ENCODE data around the gene GNAO1.

Gene GNAO1

GRCh38 chr16:56288019-56288418 is 96.7 kb downstream of the GNAO1 start:
- no peak for DNase-seq (ENCODE audit: low read depth in 2 of 3, low spot score in 1 of 3)

GRCh38 chr16:56289416-56289815 is 98.1 kb downstream of the GNAO1 start:
- DNase-seq (ENCODE audit: low read depth in 2 of 3, low spot score in 1 of 3): no peak

- no peak for DNase-seq (ENCODE audit: low read depth in 2 of 3, low spot score in 1 of 3)
Observed at GRCh38 chr16:56289862-56290261, 98.6 kb downstream of the GNAO1 start.

GRCh38 chr16:56294014-56294413 is 102.7 kb downstream of the GNAO1 start:
- no peak for DNase-seq (ENCODE audit: low read depth in 2 of 3, low spot score in 1 of 3)

- no peak for DNase-seq (ENCODE audit: low read depth in 2 of 3, low spot score in 1 of 3)
Observed at GRCh38 chr16:56294579-56294978, 103.3 kb downstream of the GNAO1 start.

- no peak for DNase-seq (ENCODE audit: low read depth in 2 of 3, low spot score in 1 of 3)
Observed at GRCh38 chr16:56295059-56295665, 103.9 kb downstream of the GNAO1 start.

- DNase-seq (ENCODE audit: low read depth in 2 of 3, low spot score in 1 of 3): no peak
Observed at GRCh38 chr16:56295739-56296527, 104.6 kb downstream of the GNAO1 start.

GRCh38 chr16:56297684-56298083 is 106.4 kb downstream of the GNAO1 start:
- no peak for DNase-seq (ENCODE audit: low read depth in 2 of 3, low spot score in 1 of 3)

- DNase-seq (ENCODE audit: low read depth in 2 of 3, low spot score in 1 of 3): no peak
Observed at GRCh38 chr16:56298116-56298515, 106.8 kb downstream of the GNAO1 start.

- DNase-seq (ENCODE audit: low read depth in 2 of 3, low spot score in 1 of 3): no peak
Observed at GRCh38 chr16:56298948-56299596, 107.8 kb downstream of the GNAO1 start.

GRCh38 chr16:56300242-56300623 is 108.9 kb downstream of the GNAO1 start:
- DNase-seq (ENCODE audit: low read depth in 2 of 3, low spot score in 1 of 3): no peak

- no peak for DNase-seq (ENCODE audit: low read depth in 2 of 3, low spot score in 1 of 3)
Observed at GRCh38 chr16:56300891-56301850, 109.9 kb downstream of the GNAO1 start.

GRCh38 chr16:56302506-56302905 is 111.2 kb downstream of the GNAO1 start:
- no peak for DNase-seq (ENCODE audit: low read depth in 2 of 3, low spot score in 1 of 3)

- DNase-seq (ENCODE audit: low read depth in 2 of 3, low spot score in 1 of 3): no peak
Observed at GRCh38 chr16:56303066-56303715, 111.9 kb downstream of the GNAO1 start.

- DNase-seq (ENCODE audit: low read depth in 2 of 3, low spot score in 1 of 3): no peak
Observed at GRCh38 chr16:56303880-56304279, 112.6 kb downstream of the GNAO1 start.

- DNase-seq (ENCODE audit: low read depth in 2 of 3, low spot score in 1 of 3): no peak
Observed at GRCh38 chr16:56305956-56306565, 114.8 kb downstream of the GNAO1 start.

GRCh38 chr16:56306690-56307533 is 115.6 kb downstream of the GNAO1 start:
- no peak for DNase-seq (ENCODE audit: low read depth in 2 of 3, low spot score in 1 of 3)

- DNase-seq (ENCODE audit: low read depth in 2 of 3, low spot score in 1 of 3): no peak
Observed at GRCh38 chr16:56307534-56307873, 116.2 kb downstream of the GNAO1 start.

- DNase-seq (ENCODE audit: low read depth in 2 of 3, low spot score in 1 of 3): no peak
Observed at GRCh38 chr16:56309008-56309407, 117.7 kb downstream of the GNAO1 start.

Measured in stimulated activated CD4-positive, alpha-beta T cell treated with anti-CD3 and anti-CD28 coated beads, Interleukin-12 subunit alpha, Interleukin-12 subunit beta, amount 100 ng/mL, for 48 hours (primary cell).